Measurements from ENCODE around the gene CARHSP1.

DNA sequence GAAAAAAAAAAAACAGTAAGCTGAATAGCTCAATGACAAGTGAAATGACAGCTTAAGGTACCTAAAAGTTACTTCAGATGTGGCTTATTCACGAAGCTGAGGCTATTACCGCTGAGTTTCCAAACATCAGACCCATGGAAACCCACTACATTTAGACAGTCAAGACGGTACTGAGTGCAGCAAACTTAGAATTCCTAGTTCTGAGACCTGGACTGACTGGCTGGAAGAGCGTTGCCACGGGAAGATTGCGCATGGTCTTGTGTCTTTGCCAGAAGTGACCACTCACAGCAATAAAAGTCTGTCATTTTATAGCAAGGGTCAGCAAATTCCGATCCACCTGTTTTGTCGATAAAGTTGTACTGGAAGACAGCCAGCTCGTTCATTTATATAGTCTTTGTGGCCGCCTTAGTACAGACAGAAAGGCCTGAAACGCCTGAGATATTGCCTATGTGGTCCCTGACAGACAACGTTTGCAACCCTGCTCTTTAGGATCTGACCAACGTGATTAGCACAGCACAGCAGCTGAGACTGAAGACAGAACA lies 32.6 kb upstream of the CARHSP1 start:
- TF ChIP-seq ZFX (IDR thresholded peaks at IDR 0.05; ENCODE audit: borderline replicate concordance) (no peak), CTCF (IDR thresholded peaks at IDR 0.05) (no peak)
